HS-27A (cell line): ENCODE measurements around the gene PHKG2.
A peak's percentile ranks its signal among the peaks of the same experiment; 100 is the strongest.

Source experiments
- DNase-seq: peaks from one replicate; pipeline ENCODE4 v3.0.0-alpha.2; 2012; ENCODE audit warnings: low read depth, missing footprints

Gene PHKG2

GRCh38 chr16:30756781-30757100 lies 8.5 kb downstream of the PHKG2 start:
- DNase-seq: no peak

- DNase-seq: no peak
Measured at GRCh38 chr16:30757316-30757715, 9.1 kb downstream of the PHKG2 start.

DNA sequence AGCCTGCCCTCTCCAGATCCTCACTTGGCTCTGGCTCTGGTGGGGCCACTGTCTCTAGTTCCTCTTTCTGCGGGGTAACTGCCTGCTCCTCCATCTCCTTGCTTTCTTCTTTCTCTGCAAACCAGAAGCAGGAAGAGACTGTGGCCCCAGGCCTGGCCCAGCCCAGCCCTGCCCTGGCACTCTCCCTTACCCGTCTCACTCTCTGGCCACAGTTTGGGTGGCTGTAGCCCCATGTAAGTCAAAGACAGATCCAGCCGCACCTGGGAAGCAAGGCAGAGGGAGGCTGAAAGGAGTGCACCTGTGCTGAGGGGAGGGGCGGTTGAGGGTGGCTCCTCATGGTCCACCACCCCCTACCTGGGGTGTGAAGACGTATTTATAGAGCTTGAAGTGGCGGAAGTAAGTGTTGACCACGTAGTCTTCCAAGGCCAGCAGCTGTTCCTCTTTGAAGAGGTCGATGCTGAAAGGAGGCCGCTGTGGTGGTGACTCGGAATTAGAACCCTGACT lies 10.8 kb downstream of the PHKG2 start:
- no peak for DNase-seq

DNA sequence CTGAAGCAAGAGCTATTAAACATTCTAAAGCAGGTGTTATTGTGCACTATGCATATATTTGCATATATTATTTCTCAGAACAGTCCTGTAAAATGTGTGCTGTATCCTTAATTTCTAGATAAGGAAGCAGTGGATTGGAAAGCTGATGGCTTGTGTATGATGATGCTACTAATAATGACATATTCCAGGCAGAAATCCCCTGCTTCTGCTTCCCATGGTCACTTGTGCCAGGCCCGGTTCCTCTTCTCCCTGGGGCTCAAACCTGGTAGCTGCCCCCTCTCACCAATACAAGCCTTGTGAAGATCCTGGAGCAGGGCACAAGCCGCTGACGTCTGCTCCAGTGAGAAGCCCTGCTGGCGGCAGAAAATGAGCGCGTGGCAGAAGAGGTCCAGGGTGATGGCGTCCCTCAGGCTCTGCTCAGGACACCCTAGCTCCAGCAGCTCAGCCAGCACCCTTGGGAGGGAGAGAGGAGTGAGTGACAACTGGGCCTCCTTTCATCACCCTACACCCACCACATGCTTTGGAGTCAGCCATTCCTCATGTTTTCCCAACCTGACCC lies 11.9 kb downstream of the PHKG2 start:
- no peak for DNase-seq

DNA sequence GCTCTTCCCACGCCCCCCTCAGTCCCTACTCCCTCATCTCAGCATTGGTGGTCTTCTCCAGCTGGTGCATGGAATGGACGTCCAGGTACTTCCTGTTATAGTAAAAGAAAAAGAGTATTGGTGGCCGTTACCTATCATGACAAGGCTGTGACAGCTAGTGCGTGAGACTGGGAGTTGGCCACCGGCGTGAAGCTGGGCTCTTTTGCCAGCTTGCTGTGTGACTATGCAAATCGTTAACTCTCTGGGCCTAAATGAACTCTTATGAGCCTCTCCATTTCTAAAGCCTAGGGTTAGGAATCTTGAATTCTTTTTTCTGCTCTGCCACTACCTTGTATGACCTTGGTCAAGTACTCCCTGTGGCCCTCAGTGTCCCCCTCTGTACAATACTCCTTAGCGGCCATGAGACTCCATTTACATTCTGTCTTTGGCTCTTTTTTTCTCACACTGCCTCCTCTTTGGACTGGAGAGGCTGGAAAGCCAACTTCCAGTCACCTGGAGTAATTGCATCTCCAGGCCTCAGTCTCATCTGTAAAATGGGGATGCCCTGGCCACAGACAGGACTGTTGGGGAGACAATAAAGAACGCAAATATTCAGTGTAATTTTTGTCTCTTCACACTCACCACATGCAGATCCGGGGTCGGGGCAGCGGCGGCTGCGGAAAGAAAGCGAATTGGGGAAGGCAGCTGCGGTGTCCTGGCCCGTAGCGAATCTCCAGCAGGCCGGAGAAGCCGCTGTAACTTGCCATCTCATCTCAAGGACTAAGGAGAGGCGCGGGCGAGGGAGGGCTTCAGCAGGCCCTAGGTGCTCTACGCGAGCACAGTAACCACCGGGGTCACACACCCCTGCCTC lies 12.6 kb downstream of the PHKG2 start:
- no peak for DNase-seq

DNA sequence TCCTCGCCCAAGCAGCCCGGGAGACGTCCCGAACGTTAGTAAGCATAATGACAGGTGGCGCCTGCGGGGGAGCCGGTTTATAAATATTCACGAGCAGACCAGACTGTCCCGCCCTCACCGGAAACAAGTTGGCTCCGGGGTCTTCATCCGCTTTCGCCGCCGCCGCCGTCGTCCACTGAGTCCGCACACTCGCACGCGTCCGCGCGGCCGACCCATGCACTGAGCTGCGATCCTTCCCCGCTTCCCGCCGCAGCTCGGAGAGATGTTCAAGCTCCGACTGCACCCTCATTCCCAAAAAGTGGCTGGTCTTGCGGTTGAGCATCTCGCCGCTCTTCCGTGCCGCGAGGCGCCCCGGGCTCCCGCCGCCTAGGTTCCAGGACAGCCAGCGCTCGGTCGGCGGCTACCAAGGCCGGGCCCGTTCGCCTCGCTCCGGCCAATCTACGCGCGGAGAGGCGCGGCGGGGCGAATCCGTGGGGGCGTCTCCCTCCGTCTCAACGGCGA lies 13.3 kb downstream of the PHKG2 start:
- no peak for DNase-seq

DNA sequence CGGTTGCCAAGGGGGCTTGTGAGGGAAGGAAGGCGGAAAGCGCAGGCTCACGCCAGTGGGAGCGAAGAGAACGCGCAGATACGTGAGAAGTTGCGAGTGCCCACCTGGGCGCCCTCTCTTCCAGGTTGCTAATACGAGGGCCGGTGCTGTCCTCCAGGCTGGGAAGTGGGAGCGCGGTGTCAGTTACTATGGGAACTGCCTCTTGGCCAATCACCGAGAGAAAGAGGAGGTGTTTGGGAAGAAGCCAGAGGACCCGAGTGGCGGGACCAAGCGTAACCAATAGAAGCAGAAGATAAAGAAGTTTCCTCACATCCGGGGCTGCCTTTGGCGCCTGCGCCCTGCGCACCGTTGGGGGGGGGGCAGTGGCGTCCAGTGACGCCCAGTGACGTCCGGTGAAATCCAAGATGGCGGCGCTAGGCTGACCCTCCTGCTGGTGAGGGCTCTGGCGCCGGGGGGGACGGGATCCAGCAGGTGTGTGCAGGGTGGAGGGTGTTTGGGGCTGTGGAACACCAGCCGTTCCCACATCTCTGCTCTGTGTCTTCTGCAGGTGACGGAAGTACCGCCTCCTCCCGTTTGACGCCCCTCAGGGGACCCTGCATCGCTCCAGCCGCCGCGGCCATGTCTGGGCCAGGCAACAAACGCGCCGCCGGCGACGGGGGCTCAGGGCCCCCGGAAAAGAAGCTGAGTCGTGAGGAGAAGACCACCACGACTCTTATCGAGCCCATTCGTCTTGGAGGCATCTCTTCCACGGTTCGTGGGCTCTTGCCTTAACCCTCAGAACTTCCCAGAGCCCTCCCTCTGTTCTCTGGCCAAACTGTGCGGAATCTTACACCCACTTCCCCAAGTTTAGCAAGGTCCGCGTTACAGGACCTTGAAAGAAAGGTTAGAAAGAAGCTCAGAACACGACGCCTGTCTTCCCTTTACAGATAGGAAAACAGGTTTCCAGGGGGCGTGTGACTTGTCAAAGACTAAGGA lies 14.0 kb downstream of the PHKG2 start, which contains the start of the genes CFAP119 and RNF40:
Gene CFAP119 (minus strand): TSS at position 135 of the 975 bp plus-strand sequence. CDS start 314 bp downstream, outside the sequence.
Gene RNF40 (plus strand): TSS at position 395 of the 975 bp plus-strand sequence. CDS start 224 bp downstream, at position 619.
- peak; percentile 92 for DNase-seq

DNA sequence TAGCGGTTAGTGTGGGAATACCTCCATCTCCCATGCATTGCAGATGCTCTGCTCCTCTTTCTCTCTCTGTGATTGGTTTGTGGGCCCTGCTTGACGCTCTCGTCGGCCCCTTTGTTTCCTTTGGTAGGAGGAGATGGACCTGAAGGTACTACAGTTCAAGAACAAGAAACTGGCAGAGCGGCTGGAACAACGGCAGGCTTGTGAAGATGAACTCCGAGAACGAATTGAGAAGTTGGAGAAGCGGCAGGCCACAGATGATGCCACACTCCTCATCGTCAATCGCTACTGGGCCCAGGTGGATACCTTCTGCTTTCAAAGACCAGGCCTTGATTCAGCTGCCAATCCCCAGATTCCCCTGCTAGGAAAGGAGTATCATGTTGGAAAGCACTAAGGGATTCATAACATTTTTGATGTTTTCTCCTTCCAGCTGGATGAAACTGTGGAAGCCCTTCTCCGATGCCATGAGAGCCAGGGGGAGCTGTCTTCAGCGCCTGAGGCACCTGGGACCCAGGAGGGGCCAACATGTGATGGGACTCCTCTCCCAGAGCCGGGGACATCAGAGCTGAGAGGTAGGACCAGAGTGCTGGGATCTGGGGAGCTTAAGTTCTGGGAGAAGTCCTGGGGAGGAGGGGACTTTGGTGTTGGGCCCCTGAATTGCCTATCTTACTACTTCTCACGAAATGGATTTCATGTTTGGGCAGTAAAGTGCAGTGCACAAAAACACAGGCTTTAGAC lies 14.9 kb downstream of the PHKG2 start:
- no peak for DNase-seq

DNA sequence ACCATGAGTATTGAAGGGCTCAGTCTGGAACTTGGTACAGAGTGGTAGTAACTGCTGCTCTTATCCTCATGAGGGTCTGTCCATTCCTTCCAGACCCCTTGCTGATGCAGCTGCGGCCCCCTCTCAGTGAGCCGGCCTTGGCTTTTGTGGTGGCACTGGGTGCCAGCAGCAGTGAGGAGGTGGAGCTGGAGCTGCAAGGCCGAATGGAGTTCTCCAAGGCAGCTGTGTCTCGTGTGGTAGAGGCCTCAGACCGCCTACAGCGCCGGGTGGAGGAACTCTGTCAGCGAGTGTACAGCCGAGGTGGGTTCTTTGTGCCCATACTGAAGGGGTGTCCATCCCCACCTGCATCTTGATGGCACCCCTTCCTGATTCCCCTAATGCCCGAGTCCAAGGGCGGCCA lies 15.9 kb downstream of the PHKG2 start:
- DNase-seq: no peak

GRCh38 chr16:30764816-30765465 lies 16.7 kb downstream of the PHKG2 start:
- DNase-seq: no peak

GRCh38 chr16:30766206-30766932 lies 18.1 kb downstream of the PHKG2 start:
- no peak for DNase-seq

DNA sequence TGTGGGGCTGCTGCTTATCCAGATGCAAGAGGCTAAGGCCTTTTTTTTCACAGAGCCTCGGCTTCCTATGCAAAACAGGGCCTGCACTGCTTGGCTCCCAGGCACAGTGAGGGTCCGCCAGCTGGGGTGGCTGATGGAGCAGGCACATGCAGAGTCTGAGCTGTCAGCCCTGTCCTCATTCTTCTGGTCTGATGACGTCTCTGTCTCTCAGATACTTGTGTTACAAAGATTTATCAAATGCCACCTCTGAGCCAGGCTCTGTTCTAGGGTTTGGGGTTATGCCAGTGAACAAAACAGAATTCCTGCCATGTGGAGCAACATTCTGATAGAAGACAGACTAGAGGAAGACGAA lies 18.7 kb downstream of the PHKG2 start:
- DNase-seq: no peak

- no peak for DNase-seq
Measured at GRCh38 chr16:30767767-30768465, 19.7 kb downstream of the PHKG2 start.

DNA sequence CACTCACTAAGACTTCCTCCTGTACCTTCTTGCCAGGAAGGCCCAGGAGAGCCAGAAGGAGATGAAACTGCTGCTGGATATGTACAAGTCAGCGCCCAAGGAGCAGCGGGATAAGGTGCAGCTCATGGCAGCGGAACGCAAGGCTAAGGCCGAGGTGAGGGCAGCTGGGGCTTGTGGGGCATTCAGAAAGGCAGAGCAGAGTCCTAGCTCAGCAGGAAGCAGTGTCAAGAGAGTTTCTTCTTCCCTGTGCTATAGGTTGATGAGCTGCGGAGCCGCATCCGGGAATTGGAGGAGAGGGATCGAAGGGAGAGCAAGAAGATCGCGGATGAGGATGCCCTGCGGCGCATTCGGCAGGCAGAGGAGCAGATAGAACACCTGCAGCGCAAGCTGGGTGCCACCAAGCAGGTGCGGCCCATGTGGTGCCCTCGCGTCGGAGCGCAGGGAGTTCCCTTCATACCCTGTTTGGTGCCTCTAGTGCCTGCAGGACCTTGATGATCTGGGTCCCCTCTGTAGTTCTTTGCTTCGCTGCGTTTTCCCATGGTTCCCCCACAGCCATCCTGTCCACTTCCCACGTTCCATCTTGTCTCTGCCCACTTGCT lies 20.5 kb downstream of the PHKG2 start:
- DNase-seq: no peak

DNA sequence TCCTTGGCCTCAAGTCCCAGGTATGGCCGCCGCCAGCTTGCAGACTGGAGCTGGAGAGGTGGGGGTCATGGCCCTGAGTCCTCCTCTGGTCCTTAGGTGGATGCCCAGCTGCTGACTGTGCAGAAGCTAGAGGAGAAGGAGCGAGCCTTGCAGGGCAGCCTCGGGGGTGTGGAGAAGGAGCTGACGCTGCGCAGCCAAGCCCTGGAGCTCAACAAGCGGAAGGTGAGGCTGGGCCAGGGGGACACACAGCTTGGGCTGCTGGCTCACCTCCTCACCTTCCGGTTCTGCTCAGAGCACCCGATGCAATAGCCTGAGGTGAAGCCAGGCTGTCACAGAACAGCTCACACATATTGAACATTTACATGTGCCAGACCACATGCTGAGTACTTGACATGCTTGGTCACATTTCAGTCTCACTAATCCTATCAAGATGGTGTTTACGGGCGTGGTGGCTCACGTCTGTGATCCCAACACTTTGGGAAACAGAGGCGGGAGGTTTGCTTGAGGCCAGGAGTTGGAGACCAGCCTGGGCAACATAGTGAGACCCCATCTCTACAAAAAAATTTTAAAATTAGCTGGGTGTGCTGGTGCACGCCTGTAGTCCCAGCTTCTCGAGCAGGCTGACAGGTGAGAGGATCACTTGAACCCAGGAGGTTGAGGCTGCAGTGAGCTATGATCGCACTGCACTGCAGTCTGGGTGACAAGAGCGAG lies 21.3 kb downstream of the PHKG2 start:
- DNase-seq: no peak

DNA sequence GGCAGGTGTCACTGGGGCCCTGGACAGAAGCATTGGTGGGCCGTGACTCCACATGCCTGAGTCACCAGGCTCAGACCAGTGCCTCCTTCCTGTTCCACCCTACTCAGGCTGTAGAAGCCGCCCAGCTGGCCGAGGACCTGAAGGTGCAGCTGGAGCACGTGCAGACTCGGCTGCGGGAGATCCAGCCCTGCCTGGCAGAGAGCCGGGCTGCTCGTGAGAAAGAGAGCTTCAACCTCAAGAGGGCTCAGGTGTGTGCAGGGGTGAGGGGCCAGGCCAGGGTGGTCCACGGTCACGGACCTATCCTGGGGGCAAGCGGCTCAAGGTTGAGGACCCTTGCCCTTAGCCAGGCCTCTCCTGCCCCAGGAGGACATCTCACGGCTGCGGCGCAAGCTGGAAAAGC lies 23.5 kb downstream of the PHKG2 start:
- DNase-seq: no peak

GRCh38 chr16:30773826-30774225 lies 25.6 kb downstream of the PHKG2 start:
- no peak for DNase-seq

- no peak for DNase-seq
Measured at GRCh38 chr16:30774367-30775130, 26.3 kb downstream of the PHKG2 start.
